HepG2 (cell line): ENCODE measurements around the gene S100A5. TPM values are rescaled to one million over a fixed set of nuclear protein-coding genes. Genes with fewer than 3 reads are reported as not detected.

ENCODE experiments used
- ATAC-seq: fragments of 200-7000 bp; cut with Tn5 transposase; 3 replicates; pipeline ENCODE4 v1.9.1; 2020; ENCODE audit warnings: mild to moderate bottlenecking, moderate library complexity
- BruUV-seq: library from RNA; stranded (reverse); fragments of 400-500 nt; replicated peaks from 2 replicates; lab custom pipeline; 2021; lab: Mats Ljungman, UMichigan
- CTCF ChIA-PET: fragments of 300-600 bp; formaldehyde crosslinking; extraction: SDS; loops from one replicate; lab custom pipeline; 2021; ENCODE audit warnings: low total read pairs, inconsistent platforms, low intra/inter-chr PET ratio; lab: Yijun Ruan, JAX
- POLR2A ChIA-PET: fragments of 350-600 bp; sonication (Branson Sonifier 250); formaldehyde crosslinking; loops from one replicate; lab custom pipeline; 2020; ENCODE audit warnings: antibody characterized with exemption, inconsistent platforms; lab: Yijun Ruan, JAX
- DNase-seq: peaks from one replicate; pipeline ENCODE4 v3.0.0-alpha.2; 2015; ENCODE audit warnings: low spot score
- FAIRE-seq: peaks from 3 replicates; lab custom pipeline; 2011; peaks lifted over from hg19 to GRCh38; lab: Jason Lieb, UNC
- H2AFZ ChIP-seq: one replicate; pipeline ENCODE4 v1.6.1; 2011; ENCODE audit warnings: low read length, inconsistent platforms
- H3K27ac ChIP-seq: fragments of 300-600 bp; 3 replicates; pipeline ENCODE4 v1.8.0; 2011; ENCODE audit warnings: mixed run types, mild to moderate bottlenecking, mixed read lengths, low read length, inconsistent platforms; ENCODE audit not compliant: insufficient read depth; ENCODE audit errors: extremely low read length
- H3K27me3 ChIP-seq, 2 experiments: fragments of 200-600 bp in 1 of 2; 2 replicates in 1 of 2; 3 replicates in 1 of 2; pipeline versions ENCODE4 v1.6.0 to v1.8.0; 2011; ENCODE audit warnings: low read length in 2 of 2, mild to moderate bottlenecking in 2 of 2, moderate library complexity in 2 of 2, inconsistent platforms in 1 of 2; ENCODE audit not compliant: insufficient read depth in 2 of 2, control insufficient read depth in 1 of 2
- H3K36me3 ChIP-seq, 2 experiments: fragments of 200-600 bp in 1 of 2; replicated peaks in 1 of 2; 2 replicates in 1 of 2; 3 replicates in 1 of 2; pipeline versions ENCODE4 v1.5.1 to v1.8.0; 2011; ENCODE audit warnings: low read length in 2 of 2, inconsistent platforms in 1 of 2; ENCODE audit not compliant: insufficient read depth in 2 of 2, control insufficient read depth in 1 of 2
- H3K4me1 ChIP-seq: 2 replicates; pipeline ENCODE4 v1.5.1; 2012; ENCODE audit warnings: low read length, inconsistent platforms; ENCODE audit not compliant: insufficient read depth
- H3K4me2 ChIP-seq: 2 replicates; pipeline ENCODE4 v1.6.0; 2011; ENCODE audit warnings: low read depth, low read length, inconsistent platforms
- H3K4me3 ChIP-seq, 3 experiments: fragments of 200-600 bp in 1 of 3; sonication (generic), shearing (Covaris generic) in 1 of 3; replicated peaks in 1 of 3; 2 replicates each; pipeline ENCODE4 v1.5.1; 2011 to 2016; ENCODE audit warnings: low read length in 3 of 3, inconsistent platforms in 2 of 3, low read depth in 2 of 3, mild to moderate bottlenecking in 2 of 3, control low read depth in 1 of 3, mixed read lengths in 1 of 3; ENCODE audit not compliant: insufficient read depth in 1 of 3
- H3K79me2 ChIP-seq: one replicate; pipeline ENCODE4 v1.6.1; 2011; ENCODE audit warnings: low read length, inconsistent platforms; ENCODE audit not compliant: insufficient read depth
- H3K9ac ChIP-seq: 2 replicates; pipeline ENCODE4 v1.6.0; 2011; ENCODE audit warnings: mild to moderate bottlenecking, low read depth, low read length, inconsistent platforms; ENCODE audit not compliant: insufficient read depth
- H3K9me3 ChIP-seq: 2 replicates; pipeline ENCODE4 v1.5.1; 2012; ENCODE audit warnings: mild to moderate bottlenecking, low read length
- H4K20me1 ChIP-seq: 2 replicates; pipeline ENCODE4 v1.6.0; 2011; ENCODE audit warnings: inconsistent platforms, mild to moderate bottlenecking, low read length, moderate library complexity; ENCODE audit not compliant: insufficient read depth
- AHR ChIP-seq: IDR thresholded peaks from 2 replicates; pipeline ENCODE4 v1.6.1; 2018; ENCODE audit warnings: missing genetic modification reagents, missing compliant biosample characterization
- CHCHD3 ChIP-seq: sonication (generic); formaldehyde crosslinking; IDR thresholded peaks from 2 replicates; pipeline ENCODE4 v1.8.0; 2022; ENCODE audit warnings: mild to moderate bottlenecking, missing genetic modification reagents, moderate library complexity
- DMTF1 ChIP-seq: sonication (generic); formaldehyde crosslinking; IDR thresholded peaks from 2 replicates; pipeline ENCODE4 v1.4.0; 2020; ENCODE audit warnings: mild to moderate bottlenecking, missing genetic modification reagents
- EHMT2 ChIP-seq: fragments of 200-600 bp; sonication (generic); IDR thresholded peaks from 2 replicates; pipeline ENCODE4 v1.7.0; 2017; ENCODE audit warnings: antibody characterized with exemption, low read depth, low read length, borderline replicate concordance
- HOXA3 ChIP-seq: sonication (generic); formaldehyde crosslinking; IDR thresholded peaks from 2 replicates; pipeline ENCODE4 v1.5.0; 2020; ENCODE audit warnings: missing genetic modification reagents
- IKZF4 ChIP-seq: sonication (generic); formaldehyde crosslinking; IDR thresholded peaks from 2 replicates; pipeline ENCODE4 v1.5.1; 2020; ENCODE audit warnings: borderline replicate concordance, mild to moderate bottlenecking, low read depth, missing genetic modification reagents; ENCODE audit errors: not compliant biosample characterization
- IRF9 ChIP-seq: sonication (generic); formaldehyde crosslinking; IDR thresholded peaks from 2 replicates; pipeline ENCODE4 v1.8.0; 2022; ENCODE audit warnings: missing genetic modification reagents, mild to moderate bottlenecking, borderline replicate concordance
- MXD1 ChIP-seq: sonication (generic); formaldehyde crosslinking; IDR thresholded peaks from 2 replicates; pipeline ENCODE4 v1.4.0; 2020; ENCODE audit warnings: mild to moderate bottlenecking, missing genetic modification reagents
- NFATC3 ChIP-seq: sonication (generic); formaldehyde crosslinking; IDR thresholded peaks from 2 replicates; pipeline ENCODE4 v1.5.1; 2020; ENCODE audit warnings: mild to moderate bottlenecking, missing genetic modification reagents
- ONECUT2 ChIP-seq: sonication (generic); formaldehyde crosslinking; IDR thresholded peaks from 2 replicates; pipeline ENCODE4 v1.4.0; 2020; ENCODE audit warnings: missing genetic modification reagents
- TBL1XR1 ChIP-seq: fragments of 150-350 bp; IDR thresholded peaks from 2 replicates; pipeline ENCODE4 v1.6.1; 2014; ENCODE audit warnings: borderline replicate concordance, low read length; ENCODE audit not compliant: partially characterized antibody
- ZNF446 ChIP-seq: sonication (generic); formaldehyde crosslinking; IDR thresholded peaks from 2 replicates; pipeline ENCODE4 v1.5.0; 2020; ENCODE audit warnings: mild to moderate bottlenecking, missing genetic modification reagents
- ZNF513 ChIP-seq: sonication (generic); formaldehyde crosslinking; conservative IDR thresholded peaks from 2 replicates; pipeline ENCODE4 v1.5.0; 2020; ENCODE audit warnings: missing genetic modification reagents
- ZNF781 ChIP-seq: sonication (generic); formaldehyde crosslinking; IDR thresholded peaks from 2 replicates; pipeline ENCODE4 v1.5.1; 2020; ENCODE audit warnings: borderline replicate concordance, mild to moderate bottlenecking, missing genetic modification reagents; ENCODE audit errors: not compliant biosample characterization
- WGBS: methylation state at CpG from one replicate; pipeline ENCODE4 v1.1.6; 2017; ENCODE audit warnings: low lambda C conversion rate; 5-methylcytosine and 5-hydroxymethylcytosine counted together
- in situ Hi-C: cut with HindIII; loops from 2 replicates; pipeline ENCODE4 v1.10.0; 2017; ENCODE audit warnings: low pct_unique_long_range_greater_than_20kb; ENCODE audit not compliant: extremely low pct_ligation_motif_present
- intact Hi-C: fragments of 100-400 bp; cut with micrococcal nuclease; formaldehyde crosslinking; loops from one replicate; pipeline ENCODE4 v1.10.0; 2022; ENCODE audit not compliant: unreplicated experiment
- polyA plus RNA-seq, 8 experiments: library from polyadenylated mRNA; depleted of rRNA in 3 of 8; stranded (reverse) in 7 of 8; unstranded in 1 of 8; fragments of >200 nt; fragmentation: Illumina TruSeq in 4 of 8; extraction: Trizol in 4 of 8; gene quantifications; 2 replicates each; pipeline versions ENCODE4 v1.2.1 to v1.2.3, GENCODE V29; 2011 to 2016; ENCODE audit warnings: low read depth in 4 of 8, missing spikeins in 1 of 8, mixed read lengths in 1 of 8; ENCODE audit not compliant: insufficient read depth in 1 of 8
- total RNA-seq, 5 experiments: library from RNA; depleted of rRNA; stranded (reverse); fragments of >200 nt; fragmentation: Illumina TruSeq; extraction: Trizol; gene quantifications; 2 replicates each; pipeline ENCODE4 v1.2.3, GENCODE V29; 2016; ENCODE audit warnings: low read depth in 1 of 5

The S100A5 gene
- total and polyA plus RNA-seq, 2 of the 13 experiments (the other 11 are each of a cell fraction or from before 2014, with no cell fraction given) = not detected

- Histone ChIP-seq H3K36me3 (no peaks in the 10 kb centered on the region), H3K4me1 (no peaks in the 10 kb centered on the region), H2AFZ (no peak overlapping the region), H3K27me3 (0 out of 5 replicates have a peak, but pooled peaks cover 1 to 3% of the 10 kb centered on the region in 2 experiments), H3K27ac (no peak overlapping the region), H3K9ac (no peak overlapping the region), H3K79me2 (no peaks in the 10 kb centered on the region), H3K4me3 (no peak overlapping the region), H3K4me2 (no peak overlapping the region), H4K20me1 (no peaks in the 10 kb centered on the region), H3K9me3 (no peaks in the 10 kb centered on the region)
- ChIA-PET CTCF (no interaction called here), POLR2A (no interaction called here)
- no TSS peak for BruUV-seq
- DNase-seq (no peak), FAIRE-seq (no peak), ATAC-seq (no peak)
- intact Hi-C loops = no loop called here
- in situ Hi-C loops = no loop called here
- 36% methylated on average over 2 of the region's 2 CpGs for WGBS
- TF ChIP-seq ZNF513 (CRISPR knock-in tag) (no peak), DMTF1 (no peak), ZNF446 (CRISPR knock-in tag) (no peak), IKZF4 (no peak), EHMT2 (no peak), CHCHD3 (no peak), AHR (CRISPR knock-in tag) (no peak), TBL1XR1 (no peak), IRF9 (CRISPR knock-in tag) (no peak), MXD1 (CRISPR knock-in tag) (no peak), NFATC3 (CRISPR knock-in tag) (no peak), HOXA3 (CRISPR knock-in tag) (no peak), ONECUT2 (CRISPR knock-in tag) (no peak), ZNF781 (CRISPR knock-in tag) (no peak)
Observed at GRCh38 chr1:153583976-153584375, 43.2 kb upstream of the S100A5 start.
